Bronchial epithelial cell (primary cell): ENCODE data around the gene CBFA2T3. TPM values are rescaled to one million over a fixed set of nuclear protein-coding genes. Genes with fewer than 3 reads are reported as not detected.

Experiments
- DNase-seq: peaks from one replicate; pipeline ENCODE4 v3.0.0-alpha.2; 2010; ENCODE audit warnings: low read depth
- FAIRE-seq: peaks from 2 replicates; lab custom pipeline; 2011; peaks lifted over from hg19 to GRCh38; lab: Jason Lieb, UNC
- H3K27me3 ChIP-seq: 2 replicates; pipeline ENCODE4 v1.5.1; 2011; ENCODE audit warnings: low read length; ENCODE audit not compliant: control insufficient read depth, insufficient read depth
- H3K36me3 ChIP-seq: 2 replicates; pipeline ENCODE4 v1.5.1; 2011; ENCODE audit warnings: low read length; ENCODE audit not compliant: control insufficient read depth, insufficient read depth
- H3K4me3 ChIP-seq: 2 replicates; pipeline ENCODE4 v1.5.1; 2011; ENCODE audit warnings: mild to moderate bottlenecking, low read depth, low read length, control low read depth
- CTCF ChIP-seq: IDR thresholded peaks from 2 replicates; pipeline ENCODE4 v1.5.1; 2011; ENCODE audit warnings: mild to moderate bottlenecking, moderate library complexity, low read length, control low read depth, inconsistent platforms; ENCODE audit not compliant: insufficient read depth, severe bottlenecking
- total RNA-seq: library from RNA; depleted of rRNA; stranded (reverse); fragments of >200 nt; gene quantifications from 2 replicates; pipeline ENCODE4 v1.2.1, GENCODE V29; 2014

The CBFA2T3 gene
- total RNA-seq, 1 donor from 2014 or later = 0.26 TPM

GRCh38 chr16:88871349-88871702 lies 105.7 kb downstream of the CBFA2T3 start:
- no peak overlapping the region for H3K4me3 ChIP-seq
- H3K36me3 ChIP-seq = no peaks in the 10 kb centered on the region
- FAIRE-seq (no peak), DNase-seq (no peak)
- TF ChIP-seq CTCF = no peak
- H3K27me3 ChIP-seq = peaks cover 8% of the 10 kb centered on the region

- DNase-seq (no peak), FAIRE-seq (no peak)
- H3K27me3 ChIP-seq = peaks cover 8% of the 10 kb centered on the region
Observed at GRCh38 chr16:88870608-88871348, 106.2 kb downstream of the CBFA2T3 start.

DNA sequence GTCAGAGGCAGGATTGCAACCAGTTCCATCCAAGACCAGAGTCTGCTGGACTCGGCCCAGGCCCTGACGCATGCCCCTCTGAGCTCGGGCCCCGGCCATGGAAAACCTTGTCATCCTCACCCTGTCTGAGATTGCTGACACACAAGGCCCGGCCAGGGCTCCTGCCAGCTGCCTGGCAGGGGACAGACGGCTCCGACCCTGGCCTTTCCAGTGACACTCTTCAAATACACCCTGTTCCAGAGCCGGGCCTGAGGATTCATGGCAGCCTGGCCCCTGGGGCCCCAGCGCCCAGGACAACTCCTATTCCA lies 107.4 kb downstream of the CBFA2T3 start:
- TF ChIP-seq CTCF = no peak
- DNase-seq (no peak), FAIRE-seq (no peak)
- H3K4me3 ChIP-seq = no peak overlapping the region
- no peaks in the 10 kb centered on the region for H3K36me3 ChIP-seq
- H3K27me3 ChIP-seq = peaks cover 8% of the 10 kb centered on the region

More at GRCh38 chr16:88870608-88871348, 106.2 kb downstream of the CBFA2T3 start:
- no peaks in the 10 kb centered on the region for H3K36me3 ChIP-seq
- TF ChIP-seq CTCF = no peak
- no peak overlapping the region for H3K4me3 ChIP-seq

DNA sequence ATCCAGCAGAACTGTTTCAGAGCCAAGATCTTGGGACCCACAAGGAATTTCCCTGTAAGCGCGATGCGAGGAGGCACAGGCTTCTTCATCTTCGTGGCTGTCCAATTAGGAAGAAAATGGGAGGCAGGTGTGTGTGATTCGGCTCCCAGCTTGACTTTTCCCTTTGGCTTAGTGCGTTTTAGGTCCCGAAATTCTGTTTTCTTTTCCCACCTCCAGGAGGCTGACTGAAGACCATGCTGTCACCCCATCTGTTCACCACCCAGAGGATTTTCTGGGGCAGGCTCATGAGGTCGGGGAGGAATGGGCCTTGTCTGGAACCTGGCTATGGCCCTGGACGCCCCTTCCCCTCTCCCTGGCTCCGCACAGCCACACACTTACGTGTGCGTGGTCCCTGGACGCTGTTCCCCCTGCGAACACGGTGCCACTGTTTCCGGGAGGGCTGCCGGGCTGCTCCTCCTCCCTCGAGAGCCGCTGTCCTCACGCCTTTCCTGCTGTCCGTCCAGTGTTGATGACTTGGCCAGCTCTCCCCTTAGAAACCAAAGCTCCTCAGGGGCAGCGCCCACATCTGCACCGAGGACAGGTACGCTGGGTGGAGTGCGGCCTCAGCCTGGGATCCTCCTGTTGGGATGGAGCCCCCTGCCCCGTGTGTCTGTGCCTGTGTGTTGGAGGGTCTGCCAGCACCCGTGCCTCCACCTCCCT lies 107.9 kb downstream of the CBFA2T3 start:
- FAIRE-seq (no peak), DNase-seq (no peak)
- Histone ChIP-seq H3K27me3 (peaks cover 8% of the 10 kb centered on the region), H3K36me3 (no peaks in the 10 kb centered on the region), H3K4me3 (no peak overlapping the region)
- TF ChIP-seq CTCF = no peak

DNA sequence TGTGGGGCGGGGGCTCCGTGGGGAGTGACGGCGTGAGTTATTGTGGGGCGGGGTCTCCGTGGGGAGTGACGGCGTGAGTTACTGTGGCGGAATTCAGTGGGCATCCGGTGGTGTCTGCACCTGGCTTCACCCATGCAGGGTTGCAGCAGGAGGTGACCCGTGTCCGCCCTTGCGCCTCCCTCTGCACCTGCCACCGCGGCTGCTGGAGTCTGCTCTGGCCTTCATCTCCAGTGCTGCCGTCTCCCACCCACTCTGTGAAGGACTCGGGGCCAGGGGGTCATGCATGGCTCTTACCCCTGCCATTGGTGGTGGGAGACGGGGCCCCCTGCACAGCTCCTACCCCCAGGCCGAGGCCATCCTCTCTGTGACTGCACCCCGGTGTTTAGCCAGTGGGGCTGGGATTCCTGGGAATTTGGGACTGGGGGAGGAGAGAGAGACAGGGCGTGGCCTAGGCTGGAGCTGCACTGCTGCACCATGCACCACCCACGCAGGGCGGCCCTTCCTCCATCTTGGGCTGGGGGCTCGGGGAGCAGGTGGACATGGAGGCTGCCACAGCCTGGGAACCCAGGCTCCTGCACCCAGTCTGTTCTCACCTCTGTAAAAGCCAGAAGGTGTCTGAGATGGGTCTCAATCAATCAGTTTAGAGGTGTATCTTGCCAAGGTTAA lies 109.3 kb downstream of the CBFA2T3 start:
- H3K4me3 ChIP-seq = no peak overlapping the region
- DNase-seq = no peak
- TF ChIP-seq CTCF = no peak
- peaks cover 5% of the 10 kb centered on the region for H3K27me3 ChIP-seq
- no peak for FAIRE-seq
- H3K36me3 ChIP-seq = no peaks in the 10 kb centered on the region
